GM12878 (cell line): ENCODE results near the gene RAB29. TPM values are rescaled to one million over a fixed set of nuclear protein-coding genes. Genes with fewer than 3 reads are reported as not detected.

Experiments
- ATAC-seq: fragments of 200-7000 bp; cut with Tn5 transposase; 3 replicates; pipeline ENCODE4 v1.9.1; 2020; ENCODE audit warnings: mild to moderate bottlenecking, moderate library complexity
- BruUV-seq: library from RNA; stranded (reverse); fragments of 400-500 nt; replicated peaks from 2 replicates; lab custom pipeline; 2021; lab: Mats Ljungman, UMichigan
- CTCF ChIA-PET: fragments of 300-600 bp; sonication (Branson Sonifier 250); formaldehyde crosslinking; extraction: SDS; loops from one replicate; lab custom pipeline; 2021; ENCODE audit warnings: inconsistent platforms; lab: Yijun Ruan, JAX
- POLR2A ChIA-PET: fragments of 350-600 bp; formaldehyde crosslinking; extraction: SDS; loops from one replicate; lab custom pipeline; 2021; ENCODE audit warnings: inconsistent platforms; lab: Charles Lee
- RAD21 ChIA-PET: fragments of 300-600 bp; sonication (Branson Sonifier 250); formaldehyde crosslinking; loops from one replicate; lab custom pipeline; 2023; ENCODE audit warnings: antibody characterized with exemption; ENCODE audit not compliant: unreplicated experiment; lab: Charles Lee
- SMC1A ChIA-PET: fragments of 300-600 bp; sonication (Branson Sonifier 250); formaldehyde crosslinking; loops from one replicate; lab custom pipeline; 2023; ENCODE audit not compliant: unreplicated experiment, uncharacterized antibody; lab: Charles Lee
- DNase-seq: peaks from one replicate; pipeline ENCODE4 v3.0.0-alpha.2; 2011; ENCODE audit warnings: low read depth, low spot score
- FAIRE-seq: peaks from 3 replicates; lab custom pipeline; 2011; peaks lifted over from hg19 to GRCh38; lab: Jason Lieb, UNC
- H2AFZ ChIP-seq: 2 replicates; pipeline ENCODE4 v1.6.0; 2011; ENCODE audit warnings: low read depth, low read length, control low read depth; ENCODE audit not compliant: control insufficient read depth
- H3K27ac ChIP-seq: 2 replicates; pipeline ENCODE4 v1.5.1; 2011; ENCODE audit warnings: control low read depth; ENCODE audit not compliant: control insufficient read depth, insufficient read depth
- H3K27me3 ChIP-seq, 2 experiments: replicated peaks in 1 of 2; 2 replicates each; pipeline versions ENCODE4 v1.6.0 to v1.6.1; 2011; ENCODE audit warnings: low read length in 1 of 2; ENCODE audit not compliant: control insufficient read depth in 2 of 2, insufficient read depth in 2 of 2
- H3K36me3 ChIP-seq, 2 experiments: 2 replicates each; pipeline ENCODE4 v1.5.1; 2011; ENCODE audit warnings: low read length in 1 of 2; ENCODE audit not compliant: control insufficient read depth in 2 of 2, insufficient read depth in 2 of 2
- H3K4me1 ChIP-seq: 2 replicates; pipeline ENCODE4 v1.6.1; 2011; ENCODE audit warnings: mild to moderate bottlenecking, low read length, moderate library complexity, mixed read lengths; ENCODE audit not compliant: control insufficient read depth, insufficient read depth
- H3K4me2 ChIP-seq: 2 replicates; pipeline ENCODE4 v1.6.0; 2011; ENCODE audit warnings: control low read depth; ENCODE audit not compliant: control insufficient read depth, insufficient read depth
- H3K4me3 ChIP-seq: fragments of 200-600 bp; sonication (generic); 2 replicates; pipeline ENCODE4 v1.5.1; 2016
- H3K79me2 ChIP-seq: 2 replicates; pipeline ENCODE4 v1.6.0; 2011; ENCODE audit warnings: low read length; ENCODE audit not compliant: control insufficient read depth, insufficient read depth
- H3K9ac ChIP-seq: 2 replicates; pipeline ENCODE4 v1.8.0; 2011; ENCODE audit warnings: low read length, control low read depth, mixed read lengths; ENCODE audit not compliant: control insufficient read depth, insufficient read depth
- H3K9me3 ChIP-seq: replicated peaks from 3 replicates; pipeline ENCODE4 v1.5.1; 2011; ENCODE audit warnings: mild to moderate bottlenecking, low read length; ENCODE audit not compliant: control insufficient read depth, insufficient read depth
- H4K20me1 ChIP-seq: 2 replicates; pipeline ENCODE4 v1.6.0; 2011; ENCODE audit not compliant: control insufficient read depth, insufficient read depth
- BCL3 ChIP-seq: IDR thresholded peaks from 2 replicates; pipeline ENCODE4 v1.6.1; 2011; ENCODE audit warnings: borderline replicate concordance, low read depth, mild to moderate bottlenecking, moderate library complexity, low read length; ENCODE audit not compliant: insufficient read depth, poor library complexity, severe bottlenecking
- CHD2 ChIP-seq: IDR thresholded peaks from 2 replicates; pipeline ENCODE4 v1.6.1; 2011; ENCODE audit warnings: low read depth, low read length, improper control_type of control experiment, borderline replicate concordance
- EED ChIP-seq: sonication (generic); IDR thresholded peaks from 2 replicates; pipeline ENCODE4 v1.6.1; 2016; ENCODE audit warnings: antibody characterized with exemption, low read depth
- ETV6 ChIP-seq, 2 experiments: fragments of 450-650 bp in 1 of 2; IDR thresholded peaks in 1 of 2; conservative IDR thresholded peaks in 1 of 2; 2 replicates each; pipeline ENCODE4 v1.6.1; 2014; ENCODE audit warnings: antibody characterized with exemption in 1 of 2, borderline replicate concordance in 1 of 2, low read depth in 1 of 2, mild to moderate bottlenecking in 1 of 2, moderate library complexity in 1 of 2
- EZH2 ChIP-seq: IDR thresholded peaks from 2 replicates; pipeline ENCODE4 v1.6.1; 2012; ENCODE audit warnings: low read depth, mild to moderate bottlenecking, control low read depth, inconsistent platforms, low read length, borderline replicate concordance; ENCODE audit not compliant: control insufficient read depth
- KLF5 ChIP-seq: fragments of 450-650 bp; IDR thresholded peaks from 2 replicates; pipeline ENCODE4 v1.6.1; 2014; ENCODE audit warnings: mild to moderate bottlenecking; ENCODE audit not compliant: partially characterized antibody
- MYB ChIP-seq: fragments of 150-350 bp; IDR thresholded peaks from 2 replicates; pipeline ENCODE4 v1.6.1; 2014; ENCODE audit warnings: mild to moderate bottlenecking, low read depth, low read length, borderline replicate concordance
- NBN ChIP-seq: fragments of 450-650 bp; IDR thresholded peaks from 2 replicates; pipeline ENCODE4 v1.6.1; 2016
- NRF1 ChIP-seq: conservative IDR thresholded peaks from 2 replicates; pipeline ENCODE4 v1.6.1; 2011; ENCODE audit warnings: mild to moderate bottlenecking, low read depth, low read length, improper control_type of control experiment
- RFX5 ChIP-seq: IDR thresholded peaks from 2 replicates; pipeline ENCODE4 v1.6.1; 2011; ENCODE audit warnings: low read depth, low read length, improper control_type of control experiment
- SMAD5 ChIP-seq: IDR thresholded peaks from 2 replicates; pipeline ENCODE4 v1.6.1; 2016; ENCODE audit warnings: antibody characterized with exemption, low read depth
- WGBS: methylation state at CpG from one replicate; pipeline ENCODE4 v1.1.6; 2016; ENCODE audit warnings: low lambda C conversion rate; ENCODE audit not compliant: insufficient replicate concordance, insufficient coverage; ENCODE audit errors: missing lambda C conversion rate; 5-methylcytosine and 5-hydroxymethylcytosine counted together
- in situ Hi-C: fragments of 300-500 bp; cut with MboI; formaldehyde crosslinking; loops from 9 replicates; pipeline ENCODE4 v1.14.3; 2018; ENCODE audit warnings: mixed read lengths
- intact Hi-C: fragments of 100-400 bp; cut with micrococcal nuclease; formaldehyde crosslinking; loops from one replicate; pipeline ENCODE4 v1.14.2; 2022; ENCODE audit not compliant: unreplicated experiment
- polyA plus RNA-seq, 11 experiments: library from polyadenylated mRNA; depleted of rRNA in 4 of 11; unstranded in 6 of 11; stranded (reverse) in 5 of 11; fragments of >200 nt; fragmentation: Nextera tagmentation in 4 of 11; fragmentation: Illumina TruSeq in 1 of 11; extraction: Ambion mirVana in 4 of 11; extraction: Trizol in 1 of 11; gene quantifications; 1 replicate in 1 of 11; 2 replicates in 10 of 11; pipeline versions ENCODE4 v1.2.1 to v1.2.3, GENCODE V29; 2011 to 2016; ENCODE audit warnings: inconsistent platforms in 2 of 11, missing spikeins in 2 of 11, low read depth in 1 of 11
- total RNA-seq, 4 experiments: library from RNA; depleted of rRNA in 3 of 4; stranded (reverse); fragments of >200 nt in 3 of 4; fragmentation: Illumina TruSeq in 1 of 4; extraction: Trizol in 1 of 4; gene quantifications; 2 replicates each; pipeline versions ENCODE4 v1.2.1 to v1.2.3, GENCODE V29; 2013 to 2021
- TF ChIP-seq, protein P1 (sequence below): IDR thresholded peaks from 2 replicates; pipeline ENCODE4 v1.6.1; 2011; ENCODE audit warnings: borderline replicate concordance, low read depth, mild to moderate bottlenecking, moderate library complexity, mixed read lengths, low read length; ENCODE audit not compliant: insufficient read depth; ENCODE audit errors: extremely low read length

The RAB29 gene
- total and polyA plus RNA-seq, 10 of the 15 experiments (the other 5 are each of a cell fraction or from before 2014, with no cell fraction given): 11.7 to 74.5 (median 15.0) TPM

- BruUV-seq: no TSS peak
- Histone ChIP-seq H3K36me3 (no peaks in the 10 kb centered on the region; a peak in 1 of 4 replicates), H3K4me2 (no peak overlapping the region), H2AFZ (no peak overlapping the region), H3K79me2 (no peaks in the 10 kb centered on the region), H3K9me3 (no peaks in the 10 kb centered on the region)
- SMC1A ChIA-PET: interaction anchor here (1.9 kb wide), 1 partner anchor 12 kb away, joined by 6 read pairs; no protein-coding TSS in a partner anchor
- 86% methylated on average over 3 of the region's 3 CpGs for WGBS
- RAD21 ChIA-PET: no interaction called here
- no peak for ATAC-seq
- TF ChIP-seq NBN (no peak), SMAD5 (no peak), BCL3 (no peak), EED (no peak), ETV6 (conservative IDR thresholded peaks at IDR 0.05 in 1 of 2, IDR thresholded peaks at IDR 0.05 in 1 of 2; ENCODE audit: borderline replicate concordance in 1 of 2, low read depth in 1 of 2) (no peak), CHD2 (no peak), KLF5 (no peak), NRF1 (no peak), RFX5 (no peak), MYB (no peak), EZH2 (no peak)
- TF ChIP-seq, protein P1, sequence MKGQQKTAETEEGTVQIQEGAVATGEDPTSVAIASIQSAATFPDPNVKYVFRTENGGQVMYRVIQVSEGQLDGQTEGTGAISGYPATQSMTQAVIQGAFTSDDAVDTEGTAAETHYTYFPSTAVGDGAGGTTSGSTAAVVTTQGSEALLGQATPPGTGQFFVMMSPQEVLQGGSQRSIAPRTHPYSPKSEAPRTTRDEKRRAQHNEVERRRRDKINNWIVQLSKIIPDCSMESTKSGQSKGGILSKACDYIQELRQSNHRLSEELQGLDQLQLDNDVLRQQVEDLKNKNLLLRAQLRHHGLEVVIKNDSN: no peak
- TF ChIP-seq, all 136 proteins: peak for 0
- POLR2A ChIA-PET: interaction anchor here (0.5 to 1.0 kb wide), 2 partner anchors 26 to 174 kb away, joined by 3 to 5 read pairs; no protein-coding TSS in a partner anchor
- Histone ChIP-seq H3K4me1 (peaks cover 7% of the 10 kb centered on the region; the same call in 1 of the 2 replicates), H3K27ac (no peak overlapping the region), H3K27me3 (no peaks in the 10 kb centered on the region), H4K20me1 (no peaks in the 10 kb centered on the region), H3K4me3 (no peak overlapping the region), H3K9ac (no peak overlapping the region)
- FAIRE-seq (no peak), DNase-seq (no peak)
- in situ Hi-C loops (no loop called here), intact Hi-C loops (no loop called here)
- CTCF ChIA-PET: interaction anchor here (1.1 kb wide), 1 partner anchor 56 kb away, joined by 3 read pairs; no protein-coding TSS in a partner anchor
These were observed 8.0 kb downstream of the RAB29 start for GRCh38 chr1:205767248-205767647.
